ENCODE results near the gene ANXA2. TPM values are rescaled to one million over a fixed set of nuclear protein-coding genes. Genes with fewer than 3 reads are reported as not detected.

The ANXA2 gene
- total RNA-seq, 1 experiment from 2014 or later: 1,903 TPM

DNA sequence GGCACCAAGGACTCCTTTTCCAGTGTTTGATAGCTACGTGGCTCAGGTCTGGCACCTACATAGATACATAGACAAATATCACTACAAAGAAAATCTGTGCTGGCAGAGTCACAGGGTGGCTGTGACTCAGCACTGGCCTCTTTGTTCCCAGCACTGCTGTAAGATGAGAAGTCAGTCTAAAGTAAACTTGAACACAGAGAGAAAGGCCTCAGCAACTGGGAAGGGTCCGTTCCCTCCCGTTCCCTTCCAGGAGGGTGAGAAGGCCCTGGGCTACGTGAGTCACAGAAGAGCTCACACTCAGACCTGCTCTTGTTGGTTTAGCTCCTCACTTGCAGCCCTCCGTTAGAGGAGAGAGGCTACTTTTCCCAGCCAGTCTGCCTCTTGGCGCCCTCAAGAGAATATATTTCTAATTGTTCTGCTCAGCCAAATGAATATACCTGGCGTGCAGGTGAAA is 23.1 kb downstream of the ANXA2 start:
- H3K4me1 ChIP-seq (ENCODE audit: control insufficient read depth, insufficient read depth, low read length): peaks cover 99% of the 10 kb centered on the region
- in situ Hi-C loops (cut with HindIII; ENCODE audit: low pct_unique_long_range_greater_than_20kb, low sequenced_read_pairs): no loop called here
- TF ChIP-seq SIN3A (IDR thresholded peaks at IDR 0.05; ENCODE audit: borderline replicate concordance, insufficient read depth, low read depth, low read length) (0 out of 2 replicates have a peak, but pooled peaks have one; percentile 33), TCF7L2 (IDR thresholded peaks at IDR 0.05; ENCODE audit: low read depth, low read length) (peak; percentile 92), POLR2AphosphoS5 (IDR thresholded peaks at IDR 0.05; ENCODE audit: low read depth, low read length) (peak; percentile 88)
- TF ChIP-seq, protein P1, sequence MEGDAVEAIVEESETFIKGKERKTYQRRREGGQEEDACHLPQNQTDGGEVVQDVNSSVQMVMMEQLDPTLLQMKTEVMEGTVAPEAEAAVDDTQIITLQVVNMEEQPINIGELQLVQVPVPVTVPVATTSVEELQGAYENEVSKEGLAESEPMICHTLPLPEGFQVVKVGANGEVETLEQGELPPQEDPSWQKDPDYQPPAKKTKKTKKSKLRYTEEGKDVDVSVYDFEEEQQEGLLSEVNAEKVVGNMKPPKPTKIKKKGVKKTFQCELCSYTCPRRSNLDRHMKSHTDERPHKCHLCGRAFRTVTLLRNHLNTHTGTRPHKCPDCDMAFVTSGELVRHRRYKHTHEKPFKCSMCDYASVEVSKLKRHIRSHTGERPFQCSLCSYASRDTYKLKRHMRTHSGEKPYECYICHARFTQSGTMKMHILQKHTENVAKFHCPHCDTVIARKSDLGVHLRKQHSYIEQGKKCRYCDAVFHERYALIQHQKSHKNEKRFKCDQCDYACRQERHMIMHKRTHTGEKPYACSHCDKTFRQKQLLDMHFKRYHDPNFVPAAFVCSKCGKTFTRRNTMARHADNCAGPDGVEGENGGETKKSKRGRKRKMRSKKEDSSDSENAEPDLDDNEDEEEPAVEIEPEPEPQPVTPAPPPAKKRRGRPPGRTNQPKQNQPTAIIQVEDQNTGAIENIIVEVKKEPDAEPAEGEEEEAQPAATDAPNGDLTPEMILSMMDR (IDR thresholded peaks at IDR 0.05): no peak; the same call in 1 of the 2 replicates
- TF ChIP-seq, protein P2, sequence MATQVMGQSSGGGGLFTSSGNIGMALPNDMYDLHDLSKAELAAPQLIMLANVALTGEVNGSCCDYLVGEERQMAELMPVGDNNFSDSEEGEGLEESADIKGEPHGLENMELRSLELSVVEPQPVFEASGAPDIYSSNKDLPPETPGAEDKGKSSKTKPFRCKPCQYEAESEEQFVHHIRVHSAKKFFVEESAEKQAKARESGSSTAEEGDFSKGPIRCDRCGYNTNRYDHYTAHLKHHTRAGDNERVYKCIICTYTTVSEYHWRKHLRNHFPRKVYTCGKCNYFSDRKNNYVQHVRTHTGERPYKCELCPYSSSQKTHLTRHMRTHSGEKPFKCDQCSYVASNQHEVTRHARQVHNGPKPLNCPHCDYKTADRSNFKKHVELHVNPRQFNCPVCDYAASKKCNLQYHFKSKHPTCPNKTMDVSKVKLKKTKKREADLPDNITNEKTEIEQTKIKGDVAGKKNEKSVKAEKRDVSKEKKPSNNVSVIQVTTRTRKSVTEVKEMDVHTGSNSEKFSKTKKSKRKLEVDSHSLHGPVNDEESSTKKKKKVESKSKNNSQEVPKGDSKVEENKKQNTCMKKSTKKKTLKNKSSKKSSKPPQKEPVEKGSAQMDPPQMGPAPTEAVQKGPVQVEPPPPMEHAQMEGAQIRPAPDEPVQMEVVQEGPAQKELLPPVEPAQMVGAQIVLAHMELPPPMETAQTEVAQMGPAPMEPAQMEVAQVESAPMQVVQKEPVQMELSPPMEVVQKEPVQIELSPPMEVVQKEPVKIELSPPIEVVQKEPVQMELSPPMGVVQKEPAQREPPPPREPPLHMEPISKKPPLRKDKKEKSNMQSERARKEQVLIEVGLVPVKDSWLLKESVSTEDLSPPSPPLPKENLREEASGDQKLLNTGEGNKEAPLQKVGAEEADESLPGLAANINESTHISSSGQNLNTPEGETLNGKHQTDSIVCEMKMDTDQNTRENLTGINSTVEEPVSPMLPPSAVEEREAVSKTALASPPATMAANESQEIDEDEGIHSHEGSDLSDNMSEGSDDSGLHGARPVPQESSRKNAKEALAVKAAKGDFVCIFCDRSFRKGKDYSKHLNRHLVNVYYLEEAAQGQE (IDR thresholded peaks at IDR 0.05; ENCODE audit: insufficient read depth in 1 of 2, low read depth in 2 of 2, low read length in 1 of 2): no peak
- peak overlapping the region; percentile 100 for H3K27ac ChIP-seq (ENCODE audit: low read length)
- ATAC-seq: peak; percentile 73
- no TSS peak for BruUV-seq (replicated peaks)
- POLR2A ChIA-PET: interaction anchor here (1.2 to 1.6 kb wide), 2 partner anchors 12 to 16 kb away, joined by 4 to 5 read pairs; no protein-coding TSS in a partner anchor
- peak overlapping the region in 1 of 2 experiments; percentile 14; a peak in 1 of 4 replicates for H3K4me3 ChIP-seq (ENCODE audit: low read depth in 2 of 2, low read length in 2 of 2)
- H3K36me3 ChIP-seq (ENCODE audit: control insufficient read depth, insufficient read depth, low read length): peaks cover 24% of the 10 kb centered on the region
- intact Hi-C loops (cut with micrococcal nuclease; ENCODE audit: unreplicated experiment): no loop called here
- DNase-seq (ENCODE audit: low read depth, low spot score): peak; percentile 98
- H3K9me3 ChIP-seq (ENCODE audit: control insufficient read depth, insufficient read depth, low read depth, low read length): no peaks in the 10 kb centered on the region
- CTCF ChIA-PET: interaction anchor here (0.6 to 1.1 kb wide), 2 partner anchors 13 to 69 kb away, joined by 3 read pairs; no protein-coding TSS in a partner anchor
- no peaks in the 10 kb centered on the region for H3K27me3 ChIP-seq (ENCODE audit: control insufficient read depth, insufficient read depth, low read length)

DNA sequence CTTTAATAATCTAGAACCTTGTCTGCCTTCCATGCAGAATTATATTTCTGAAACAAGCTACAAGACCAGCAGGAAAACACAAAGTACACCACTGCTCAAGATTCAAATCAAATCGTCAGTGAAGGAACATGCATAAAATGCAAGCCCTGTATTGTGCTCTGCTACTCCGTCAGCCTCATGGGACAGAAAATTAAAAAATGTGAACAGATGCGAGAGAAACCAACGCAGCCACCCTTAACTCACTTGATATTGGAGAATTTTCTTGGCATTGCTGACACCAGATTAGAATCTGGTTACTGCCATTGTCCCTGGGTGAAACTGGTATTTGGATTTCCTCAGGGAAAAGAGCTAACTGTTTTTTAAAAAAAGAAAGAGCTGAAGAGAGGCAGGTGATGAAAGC is 23.6 kb downstream of the ANXA2 start:
- BruUV-seq (replicated peaks): TSS peak; percentile 9
- H3K36me3 ChIP-seq (ENCODE audit: control insufficient read depth, insufficient read depth, low read length): peaks cover 21% of the 10 kb centered on the region
- no peak for DNase-seq (ENCODE audit: low read depth, low spot score)
- ChIA-PET POLR2A (interaction anchor here (1.2 to 1.6 kb wide), 2 partner anchors 11 to 17 kb away, joined by 4 to 5 read pairs; no protein-coding TSS in a partner anchor), CTCF (interaction anchor here (0.6 to 1.1 kb wide), 2 partner anchors 13 to 70 kb away, joined by 3 read pairs; no protein-coding TSS in a partner anchor)
- H3K27me3 ChIP-seq (ENCODE audit: control insufficient read depth, insufficient read depth, low read length): no peaks in the 10 kb centered on the region
- H3K4me3 ChIP-seq (ENCODE audit: low read depth in 2 of 2, low read length in 2 of 2): no peak overlapping the region; a peak in 1 of 4 replicates
- in situ Hi-C loops (cut with HindIII; ENCODE audit: low pct_unique_long_range_greater_than_20kb, low sequenced_read_pairs): no loop called here
- no peak for ATAC-seq
- H3K27ac ChIP-seq (ENCODE audit: low read length): peak overlapping the region; percentile 100
- TF ChIP-seq TCF7L2 (IDR thresholded peaks at IDR 0.05; ENCODE audit: low read depth, low read length): no peak
- TF ChIP-seq SIN3A (IDR thresholded peaks at IDR 0.05; ENCODE audit: borderline replicate concordance, insufficient read depth, low read depth, low read length): no peak
- no peak for TF ChIP-seq POLR2AphosphoS5 (IDR thresholded peaks at IDR 0.05; ENCODE audit: low read depth, low read length)
- TF ChIP-seq, protein P2 (IDR thresholded peaks at IDR 0.05; ENCODE audit: insufficient read depth in 1 of 2, low read depth in 2 of 2, low read length in 1 of 2): no peak
- TF ChIP-seq, protein P1 (IDR thresholded peaks at IDR 0.05): no peak
- peaks cover 99% of the 10 kb centered on the region for H3K4me1 ChIP-seq (ENCODE audit: control insufficient read depth, insufficient read depth, low read length)
- intact Hi-C loops (cut with micrococcal nuclease; ENCODE audit: unreplicated experiment): no loop called here
- no peaks in the 10 kb centered on the region for H3K9me3 ChIP-seq (ENCODE audit: control insufficient read depth, insufficient read depth, low read depth, low read length)

All from Panc1 (cell line).